ENCODE measurements around the gene CMC1. TPM values are rescaled to one million over a fixed set of nuclear protein-coding genes. Genes with fewer than 3 reads are reported as not detected.

The CMC1 gene
- total RNA-seq, 1 donor from 2014 or later = 21.6 TPM

DNA sequence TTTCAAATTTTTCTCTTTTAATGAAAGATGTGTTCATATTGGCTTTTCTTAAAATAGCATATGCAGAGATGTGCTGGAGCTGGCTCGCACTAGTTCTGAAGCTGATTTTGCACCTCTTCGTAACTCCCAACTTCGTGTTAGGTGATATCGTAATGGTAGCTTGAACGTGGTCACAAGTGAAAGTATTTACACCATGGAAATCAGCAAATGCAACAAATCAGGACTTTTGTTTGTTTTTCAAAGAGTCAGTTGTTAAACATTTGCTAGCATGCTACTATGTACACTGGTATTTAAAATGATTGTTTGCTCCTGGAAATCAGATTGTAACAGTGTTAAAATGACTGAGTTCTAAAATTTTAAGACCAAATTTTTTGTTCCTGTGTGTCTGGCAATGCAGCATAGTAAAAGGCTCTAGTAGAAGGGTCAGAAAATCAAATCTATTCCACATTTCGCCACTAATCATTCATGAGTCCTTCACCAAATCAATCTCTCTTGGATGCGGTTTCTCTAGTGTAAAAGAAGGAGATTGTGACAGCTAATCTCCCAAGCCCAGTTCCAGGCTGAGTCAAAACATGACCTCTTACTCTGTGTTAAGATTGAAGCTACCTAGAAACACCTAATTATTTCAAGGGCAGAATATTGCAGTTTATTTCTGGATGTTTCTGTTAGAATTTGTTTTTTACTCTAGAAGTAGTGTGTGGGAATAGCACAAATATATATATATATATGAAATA is 34.3 kb upstream of the CMC1 start:
- intact Hi-C loops (cut with DNase I) = no loop called here

DNA sequence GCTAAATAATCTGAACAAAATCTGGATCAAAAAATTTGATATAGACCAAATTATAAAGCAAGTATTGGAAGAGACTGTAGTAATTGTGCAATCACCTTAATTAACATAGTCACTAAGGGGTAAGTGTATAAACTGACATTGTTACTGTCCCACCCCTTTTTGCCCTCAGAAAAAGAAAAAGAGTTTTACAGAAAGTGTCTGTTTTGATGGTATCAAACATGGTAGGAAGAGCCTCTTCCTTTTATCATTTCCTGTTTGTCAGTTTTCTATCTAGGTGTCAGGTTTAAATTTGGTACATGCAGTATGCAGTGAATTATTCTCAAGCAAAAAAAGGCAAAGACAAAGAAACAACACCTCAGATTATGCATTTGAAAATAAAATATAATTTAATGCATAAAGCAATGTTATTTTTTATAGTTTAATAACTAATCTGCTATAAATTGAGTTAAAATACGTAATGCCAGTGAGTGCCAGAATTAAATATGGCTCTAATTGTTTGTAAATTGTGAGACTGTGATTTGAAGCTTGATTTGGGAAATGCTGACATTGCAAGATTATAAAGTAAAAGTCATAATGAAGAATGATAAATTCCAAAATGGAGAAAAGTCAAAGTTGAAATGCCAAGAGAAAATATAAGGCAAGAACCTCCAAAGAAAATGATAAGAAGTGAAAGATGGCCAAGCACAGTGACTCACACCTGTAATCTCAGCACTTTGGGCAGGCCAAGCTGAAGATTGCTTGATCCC is 30.3 kb upstream of the CMC1 start:
- TF ChIP-seq POLR2AphosphoS5 (IDR thresholded peaks at IDR 0.05; ENCODE audit: insufficient read depth in 1 of 2, low read depth in 1 of 2) (no peak), POLR2A (IDR thresholded peaks at IDR 0.05) (no peak)
- TF ChIP-seq, protein P1, sequence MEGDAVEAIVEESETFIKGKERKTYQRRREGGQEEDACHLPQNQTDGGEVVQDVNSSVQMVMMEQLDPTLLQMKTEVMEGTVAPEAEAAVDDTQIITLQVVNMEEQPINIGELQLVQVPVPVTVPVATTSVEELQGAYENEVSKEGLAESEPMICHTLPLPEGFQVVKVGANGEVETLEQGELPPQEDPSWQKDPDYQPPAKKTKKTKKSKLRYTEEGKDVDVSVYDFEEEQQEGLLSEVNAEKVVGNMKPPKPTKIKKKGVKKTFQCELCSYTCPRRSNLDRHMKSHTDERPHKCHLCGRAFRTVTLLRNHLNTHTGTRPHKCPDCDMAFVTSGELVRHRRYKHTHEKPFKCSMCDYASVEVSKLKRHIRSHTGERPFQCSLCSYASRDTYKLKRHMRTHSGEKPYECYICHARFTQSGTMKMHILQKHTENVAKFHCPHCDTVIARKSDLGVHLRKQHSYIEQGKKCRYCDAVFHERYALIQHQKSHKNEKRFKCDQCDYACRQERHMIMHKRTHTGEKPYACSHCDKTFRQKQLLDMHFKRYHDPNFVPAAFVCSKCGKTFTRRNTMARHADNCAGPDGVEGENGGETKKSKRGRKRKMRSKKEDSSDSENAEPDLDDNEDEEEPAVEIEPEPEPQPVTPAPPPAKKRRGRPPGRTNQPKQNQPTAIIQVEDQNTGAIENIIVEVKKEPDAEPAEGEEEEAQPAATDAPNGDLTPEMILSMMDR (IDR thresholded peaks at IDR 0.05) = no peak
- Histone ChIP-seq H3K36me3 (no peaks in the 10 kb centered on the region), H3K9me3 (peaks cover 5% of the 10 kb centered on the region), H3K4me1 (no peaks in the 10 kb centered on the region), H3K4me3 (no peak overlapping the region), H3K27me3 (no peaks in the 10 kb centered on the region), H3K27ac (no peak overlapping the region)
- intact Hi-C loops (cut with DNase I) = no loop called here
- DNase-seq (ENCODE audit: extremely low spot score in 2 of 2) = no peak

More for the DNA sequence above, 34.3 kb upstream of the CMC1 start:
- no peak for DNase-seq (ENCODE audit: extremely low spot score in 2 of 2)
- Histone ChIP-seq H3K4me1 (no peaks in the 10 kb centered on the region), H3K4me3 (no peak overlapping the region), H3K27me3 (no peaks in the 10 kb centered on the region), H3K9me3 (no peaks in the 10 kb centered on the region), H3K27ac (no peak overlapping the region), H3K36me3 (no peaks in the 10 kb centered on the region)
- TF ChIP-seq POLR2AphosphoS5 (IDR thresholded peaks at IDR 0.05; ENCODE audit: insufficient read depth in 1 of 2, low read depth in 1 of 2) (no peak), POLR2A (IDR thresholded peaks at IDR 0.05) (no peak)
- TF ChIP-seq, protein P1 (IDR thresholded peaks at IDR 0.05) = no peak

DNA sequence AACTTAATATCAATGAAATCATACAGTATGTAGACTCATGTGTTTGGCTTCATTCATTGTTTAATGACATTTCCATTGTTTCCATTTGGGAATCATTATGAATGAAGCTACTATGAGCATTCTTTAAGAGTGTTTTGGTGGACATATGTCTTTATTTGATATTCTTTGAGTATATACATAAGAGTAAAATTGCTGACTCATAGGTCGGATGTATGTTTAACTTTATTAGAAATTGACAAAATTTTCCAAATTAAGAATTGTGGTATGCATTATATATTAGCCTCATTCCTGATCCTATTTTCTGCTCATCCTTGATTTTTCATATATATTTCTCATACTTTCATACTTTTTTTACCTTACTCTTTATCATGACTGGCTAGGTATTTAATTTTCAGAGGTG is 28.7 kb upstream of the CMC1 start:
- no peak overlapping the region for H3K4me3 ChIP-seq
- no peak overlapping the region for H3K27ac ChIP-seq
- H3K36me3 ChIP-seq = no peaks in the 10 kb centered on the region
- no peaks in the 10 kb centered on the region for H3K27me3 ChIP-seq
- peaks cover 5% of the 10 kb centered on the region for H3K9me3 ChIP-seq
- DNase-seq (ENCODE audit: extremely low spot score in 2 of 2) = no peak
- H3K4me1 ChIP-seq = no peaks in the 10 kb centered on the region
- intact Hi-C loops (cut with DNase I) = no loop called here
- TF ChIP-seq, protein P1 (IDR thresholded peaks at IDR 0.05) = no peak
- TF ChIP-seq POLR2AphosphoS5 (IDR thresholded peaks at IDR 0.05; ENCODE audit: insufficient read depth in 1 of 2, low read depth in 1 of 2) (no peak), POLR2A (IDR thresholded peaks at IDR 0.05) (no peak)

DNA sequence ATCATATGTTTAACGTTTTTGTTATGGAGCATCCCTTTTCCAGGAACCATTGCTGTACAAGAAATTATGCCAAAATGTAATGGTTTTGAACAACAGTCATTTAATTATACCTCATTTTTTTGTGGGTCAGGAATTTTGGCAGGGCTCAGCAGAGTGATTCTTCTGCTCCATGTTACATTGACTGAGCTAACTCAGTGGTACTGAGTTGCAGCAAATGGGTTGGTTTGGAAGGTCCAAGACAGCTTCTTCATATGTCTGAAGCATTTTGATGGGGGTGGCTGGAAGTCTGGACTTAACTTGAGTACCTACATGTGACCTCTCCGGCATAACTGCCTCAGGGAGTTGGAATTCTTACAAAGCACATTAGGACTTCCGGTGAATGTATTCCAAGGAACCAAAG is 26.0 kb upstream of the CMC1 start:
- DNase-seq (ENCODE audit: extremely low spot score in 2 of 2) = no peak
- TF ChIP-seq, protein P1 (IDR thresholded peaks at IDR 0.05) = no peak
- TF ChIP-seq POLR2A (IDR thresholded peaks at IDR 0.05) (no peak), POLR2AphosphoS5 (IDR thresholded peaks at IDR 0.05; ENCODE audit: insufficient read depth in 1 of 2, low read depth in 1 of 2) (no peak)
- intact Hi-C loops (cut with DNase I) = no loop called here

More for the DNA sequence above, 26.0 kb upstream of the CMC1 start:
- H3K27me3 ChIP-seq = no peaks in the 10 kb centered on the region
- no peak overlapping the region for H3K4me3 ChIP-seq
- no peaks in the 10 kb centered on the region for H3K36me3 ChIP-seq
- H3K4me1 ChIP-seq = no peaks in the 10 kb centered on the region
- no peak overlapping the region for H3K27ac ChIP-seq
- peaks cover 5% of the 10 kb centered on the region for H3K9me3 ChIP-seq

Data from vagina (tissue), 2 donors.